ENCODE data around the gene IL17RC. TPM values are rescaled to one million over a fixed set of nuclear protein-coding genes. Genes with fewer than 3 reads are reported as not detected.
A peak's percentile ranks its signal among the peaks of the same experiment; 100 is the strongest.

The IL17RC gene
- polyA plus RNA-seq, 2 donors, result 37.0 to 52.7 TPM

DNA sequence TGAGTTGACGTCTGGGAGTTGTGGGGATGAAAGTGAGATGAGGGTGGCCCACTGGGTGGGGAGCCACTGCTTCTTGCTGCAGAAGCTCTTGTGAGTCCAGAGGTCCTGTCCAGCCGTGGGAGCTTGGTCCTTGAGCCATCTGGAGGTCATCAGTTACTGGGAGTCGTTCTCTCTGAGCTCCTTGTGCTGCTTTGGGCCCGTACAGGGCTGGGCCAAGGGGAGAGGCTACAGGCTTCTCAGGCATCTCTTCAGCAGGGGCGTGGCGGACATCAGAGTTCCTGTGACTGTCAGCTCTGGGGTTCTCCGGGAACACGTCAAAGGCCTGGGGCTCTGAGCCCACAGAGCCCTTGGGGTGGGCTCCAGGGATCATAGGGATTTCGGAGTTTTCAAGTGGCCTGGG is 32.7 kb downstream of the IL17RC start:
- Histone ChIP-seq H3K4me3 (ENCODE audit: low read depth in 1 of 2, low read length in 2 of 2) (no peak overlapping the region), H3K36me3 (ENCODE audit: control insufficient read depth in 2 of 2, insufficient read depth in 2 of 2, low read length in 1 of 2) (peaks cover 0 to 2% of the 10 kb centered on the region in 2 donors), H3K27ac (ENCODE audit: low read depth in 2 of 2, low read length in 1 of 2) (no peak overlapping the region), H3K9me3 (ENCODE audit: control insufficient read depth in 2 of 2, insufficient read depth in 1 of 2, low read depth in 1 of 2, low read length in 1 of 2) (no peaks in the 10 kb centered on the region), H3K4me1 (ENCODE audit: control insufficient read depth in 2 of 2, insufficient read depth in 2 of 2, low read length in 1 of 2) (peaks cover 5 to 17% of the 10 kb centered on the region in 2 donors), H3K27me3 (ENCODE audit: control insufficient read depth in 1 of 2, insufficient read depth in 2 of 2, low read length in 2 of 2) (no peaks in the 10 kb centered on the region)
- 82 to 83% methylated on average over 9 of the region's 9 CpGs for WGBS, 2 donors

- Histone ChIP-seq H3K9me3 (ENCODE audit: control insufficient read depth in 2 of 2, insufficient read depth in 1 of 2, low read depth in 1 of 2, low read length in 1 of 2) (no peaks in the 10 kb centered on the region), H3K27ac (ENCODE audit: low read depth in 2 of 2, low read length in 1 of 2) (no peak overlapping the region), H3K36me3 (ENCODE audit: control insufficient read depth in 2 of 2, insufficient read depth in 2 of 2, low read length in 1 of 2) (peaks cover 0 to 2% of the 10 kb centered on the region in 2 donors), H3K27me3 (ENCODE audit: control insufficient read depth in 1 of 2, insufficient read depth in 2 of 2, low read length in 2 of 2) (no peaks in the 10 kb centered on the region), H3K4me3 (ENCODE audit: low read depth in 1 of 2, low read length in 2 of 2) (peak overlapping the region in 1 of 2 donors; percentile 54), H3K4me1 (ENCODE audit: control insufficient read depth in 2 of 2, insufficient read depth in 2 of 2, low read length in 1 of 2) (peaks cover 5 to 14% of the 10 kb centered on the region in 2 donors)
- 40 to 44% methylated on average over 7 of the region's 7 CpGs for WGBS, 2 donors
Observed at GRCh38 chr3:9951126-9951525, 34.2 kb downstream of the IL17RC start.

GRCh38 chr3:9951598-9951961 is 34.7 kb downstream of the IL17RC start:
- WGBS, 2 donors, result 31% methylated on average over 10 of the region's 10 CpGs
- Histone ChIP-seq H3K4me3 (ENCODE audit: low read depth in 1 of 2, low read length in 2 of 2) (peak overlapping the region; percentile 54 to 57), H3K9me3 (ENCODE audit: control insufficient read depth in 2 of 2, insufficient read depth in 1 of 2, low read depth in 1 of 2, low read length in 1 of 2) (no peaks in the 10 kb centered on the region), H3K27ac (ENCODE audit: low read depth in 2 of 2, low read length in 1 of 2) (no peak overlapping the region), H3K4me1 (ENCODE audit: control insufficient read depth in 2 of 2, insufficient read depth in 2 of 2, low read length in 1 of 2) (peaks cover 5 to 12% of the 10 kb centered on the region in 2 donors), H3K27me3 (ENCODE audit: control insufficient read depth in 1 of 2, insufficient read depth in 2 of 2, low read length in 2 of 2) (no peaks in the 10 kb centered on the region), H3K36me3 (ENCODE audit: control insufficient read depth in 2 of 2, insufficient read depth in 2 of 2, low read length in 1 of 2) (peaks cover 0 to 2% of the 10 kb centered on the region in 2 donors)

- WGBS, 2 donors, result 2 to 4% methylated on average over 50 to 52 of the region's 52 CpGs
- peaks cover 5 to 9% of the 10 kb centered on the region in 2 donors for H3K4me1 ChIP-seq (ENCODE audit: control insufficient read depth in 2 of 2, insufficient read depth in 2 of 2, low read length in 1 of 2)
- peaks cover 0 to 2% of the 10 kb centered on the region in 2 donors for H3K36me3 ChIP-seq (ENCODE audit: control insufficient read depth in 2 of 2, insufficient read depth in 2 of 2, low read length in 1 of 2)
- no peak within 1 kb of the TSS for H3K27ac ChIP-seq (ENCODE audit: low read depth in 2 of 2, low read length in 1 of 2)
- H3K4me3 ChIP-seq (ENCODE audit: low read depth in 1 of 2, low read length in 2 of 2), result peak within 1 kb of the TSS; percentile 54 to 57
- H3K9me3 ChIP-seq (ENCODE audit: control insufficient read depth in 2 of 2, insufficient read depth in 1 of 2, low read depth in 1 of 2, low read length in 1 of 2), result no peaks in the 10 kb centered on the region
- no peaks in the 10 kb centered on the region for H3K27me3 ChIP-seq (ENCODE audit: control insufficient read depth in 1 of 2, insufficient read depth in 2 of 2, low read length in 2 of 2)
Observed at GRCh38 chr3:9951962-9952805, 35.3 kb downstream of the IL17RC start, which contains the start of gene PRRT3. TSS of gene PRRT3 (minus strand) at chr3:9952408. CDS start at chr3:9950115, 2,293 bp downstream.

DNA sequence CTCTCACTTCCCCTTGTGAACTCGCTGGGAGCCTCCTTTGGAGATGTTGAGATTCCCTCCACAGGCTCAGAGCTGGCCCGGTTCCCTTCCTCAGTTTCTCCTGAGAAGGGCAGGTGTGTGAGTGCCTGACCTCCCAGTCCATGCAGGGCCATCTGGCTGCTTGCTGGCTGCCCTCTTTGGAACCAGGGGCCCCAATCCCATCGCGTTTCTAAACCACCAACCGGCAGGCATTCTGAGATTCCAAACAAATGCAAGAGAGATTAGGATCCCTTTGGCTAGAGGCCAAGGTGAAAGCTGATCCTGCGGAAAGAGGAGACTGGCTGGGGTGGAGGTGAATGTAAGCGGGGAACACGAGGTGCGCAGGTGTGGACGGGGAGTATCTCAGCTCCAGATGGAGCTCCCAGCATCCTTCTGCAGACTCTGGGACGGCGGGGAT is 38.2 kb downstream of the IL17RC start:
- H3K36me3 ChIP-seq (ENCODE audit: control insufficient read depth in 2 of 2, insufficient read depth in 2 of 2, low read length in 1 of 2), result peaks cover 0 to 2% of the 10 kb centered on the region in 2 donors
- 53 to 57% methylated on average over 12 of the region's 12 CpGs for WGBS, 2 donors
- no peaks in the 10 kb centered on the region for H3K27me3 ChIP-seq (ENCODE audit: control insufficient read depth in 1 of 2, insufficient read depth in 2 of 2, low read length in 2 of 2)
- no peak overlapping the region for H3K4me3 ChIP-seq (ENCODE audit: low read depth in 1 of 2, low read length in 2 of 2)
- H3K9me3 ChIP-seq (ENCODE audit: control insufficient read depth in 2 of 2, insufficient read depth in 1 of 2, low read depth in 1 of 2, low read length in 1 of 2), result no peaks in the 10 kb centered on the region
- H3K4me1 ChIP-seq (ENCODE audit: control insufficient read depth in 2 of 2, insufficient read depth in 2 of 2, low read length in 1 of 2), result peaks cover 5 to 7% of the 10 kb centered on the region in 2 donors
- no peak overlapping the region for H3K27ac ChIP-seq (ENCODE audit: low read depth in 2 of 2, low read length in 1 of 2)

DNA sequence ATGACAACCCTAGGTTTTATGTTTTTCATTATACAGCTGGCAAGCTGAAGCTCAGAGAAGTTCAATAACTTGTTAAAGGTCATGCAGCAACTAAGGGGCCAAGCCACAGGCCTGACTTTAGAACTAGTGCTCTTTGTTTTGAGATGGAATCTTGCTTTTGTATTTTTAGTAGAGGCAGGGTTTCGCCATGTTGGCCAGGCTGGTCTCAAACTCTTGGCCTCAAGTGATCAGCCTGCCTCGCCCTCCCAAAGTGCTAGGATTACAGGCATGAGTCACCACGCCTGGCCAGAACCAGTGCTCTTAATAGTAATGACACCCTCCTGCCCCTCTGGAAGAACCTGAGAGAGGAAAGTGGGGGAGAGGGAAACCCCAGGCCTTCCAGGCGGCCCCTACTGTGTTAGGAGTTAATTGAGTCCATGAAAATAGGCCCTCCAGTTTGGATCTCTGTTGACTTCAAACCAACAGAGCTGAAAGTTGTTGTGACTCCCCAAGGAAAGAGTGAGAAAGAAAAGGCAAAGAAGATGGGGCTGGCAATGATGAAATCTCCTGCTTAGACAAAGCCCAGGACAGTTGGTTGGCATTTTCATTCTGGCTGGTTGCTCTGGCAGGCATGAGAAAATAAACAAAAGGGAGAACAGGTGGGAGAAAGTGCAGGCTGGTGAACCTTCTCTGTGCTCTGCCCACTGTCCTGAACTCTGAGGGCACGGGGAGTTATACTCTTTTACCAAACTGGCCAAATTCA is 38.9 kb downstream of the IL17RC start:
- no peaks in the 10 kb centered on the region for H3K36me3 ChIP-seq (ENCODE audit: control insufficient read depth in 2 of 2, insufficient read depth in 2 of 2, low read length in 1 of 2)
- H3K27me3 ChIP-seq (ENCODE audit: control insufficient read depth in 1 of 2, insufficient read depth in 2 of 2, low read length in 2 of 2), result no peaks in the 10 kb centered on the region
- peaks cover 5 to 7% of the 10 kb centered on the region in 2 donors for H3K4me1 ChIP-seq (ENCODE audit: control insufficient read depth in 2 of 2, insufficient read depth in 2 of 2, low read length in 1 of 2)
- no peak overlapping the region for H3K4me3 ChIP-seq (ENCODE audit: low read depth in 1 of 2, low read length in 2 of 2)
- H3K27ac ChIP-seq (ENCODE audit: low read depth in 2 of 2, low read length in 1 of 2), result no peak overlapping the region
- H3K9me3 ChIP-seq (ENCODE audit: control insufficient read depth in 2 of 2, insufficient read depth in 1 of 2, low read depth in 1 of 2, low read length in 1 of 2), result no peaks in the 10 kb centered on the region
- WGBS, 2 donors, result 75 to 77% methylated on average over 5 of the region's 5 CpGs

- Histone ChIP-seq H3K4me1 (ENCODE audit: control insufficient read depth in 2 of 2, insufficient read depth in 2 of 2, low read length in 1 of 2) (peaks cover 0 to 2% of the 10 kb centered on the region in 2 donors), H3K27me3 (ENCODE audit: control insufficient read depth in 1 of 2, insufficient read depth in 2 of 2, low read length in 2 of 2) (no peaks in the 10 kb centered on the region), H3K9me3 (ENCODE audit: control insufficient read depth in 2 of 2, insufficient read depth in 1 of 2, low read depth in 1 of 2, low read length in 1 of 2) (no peaks in the 10 kb centered on the region), H3K36me3 (ENCODE audit: control insufficient read depth in 2 of 2, insufficient read depth in 2 of 2, low read length in 1 of 2) (no peaks in the 10 kb centered on the region), H3K4me3 (ENCODE audit: low read depth in 1 of 2, low read length in 2 of 2) (no peak overlapping the region), H3K27ac (ENCODE audit: low read depth in 2 of 2, low read length in 1 of 2) (no peak overlapping the region)
- 48 to 53% methylated on average over 5 of the region's 5 CpGs for WGBS, 2 donors
Observed at GRCh38 chr3:9957214-9957613, 40.3 kb downstream of the IL17RC start.

GRCh38 chr3:9965200-9965875 is 48.4 kb downstream of the IL17RC start:
- no peak overlapping the region for H3K27ac ChIP-seq (ENCODE audit: low read depth in 2 of 2, low read length in 1 of 2)
- H3K9me3 ChIP-seq (ENCODE audit: control insufficient read depth in 2 of 2, insufficient read depth in 1 of 2, low read depth in 1 of 2, low read length in 1 of 2), result no peaks in the 10 kb centered on the region
- no peaks in the 10 kb centered on the region for H3K27me3 ChIP-seq (ENCODE audit: control insufficient read depth in 1 of 2, insufficient read depth in 2 of 2, low read length in 2 of 2)
- 90% methylated on average over 6 of the region's 6 CpGs for WGBS, 2 donors
- H3K4me3 ChIP-seq (ENCODE audit: low read depth in 1 of 2, low read length in 2 of 2), result no peak overlapping the region
- H3K4me1 ChIP-seq (ENCODE audit: control insufficient read depth in 2 of 2, insufficient read depth in 2 of 2, low read length in 1 of 2), result no peaks in the 10 kb centered on the region
- peaks cover 4 to 6% of the 10 kb centered on the region in 2 donors for H3K36me3 ChIP-seq (ENCODE audit: control insufficient read depth in 2 of 2, insufficient read depth in 2 of 2, low read length in 1 of 2)

- H3K4me3 ChIP-seq (ENCODE audit: low read depth in 1 of 2, low read length in 2 of 2), result no peak overlapping the region
- WGBS, 2 donors, result 98 to 99% methylated on average over 2 of the region's 2 CpGs
Observed at GRCh38 chr3:9966841-9967240, 49.9 kb downstream of the IL17RC start.

More at GRCh38 chr3:9966841-9967240, 49.9 kb downstream of the IL17RC start:
- Histone ChIP-seq H3K9me3 (ENCODE audit: control insufficient read depth in 2 of 2, insufficient read depth in 1 of 2, low read depth in 1 of 2, low read length in 1 of 2) (no peaks in the 10 kb centered on the region), H3K27ac (ENCODE audit: low read depth in 2 of 2, low read length in 1 of 2) (no peak overlapping the region), H3K27me3 (ENCODE audit: control insufficient read depth in 1 of 2, insufficient read depth in 2 of 2, low read length in 2 of 2) (no peaks in the 10 kb centered on the region), H3K4me1 (ENCODE audit: control insufficient read depth in 2 of 2, insufficient read depth in 2 of 2, low read length in 1 of 2) (no peaks in the 10 kb centered on the region), H3K36me3 (ENCODE audit: control insufficient read depth in 2 of 2, insufficient read depth in 2 of 2, low read length in 1 of 2) (peaks cover 4 to 6% of the 10 kb centered on the region in 2 donors)
